Astrocyte (in vitro differentiated cells and primary cell): Measurements from ENCODE around the gene FOXB2. TPM values are rescaled to one million over a fixed set of nuclear protein-coding genes. Genes with fewer than 3 reads are reported as not detected.

Source experiments
- DNase-seq: peaks from one replicate; pipeline ENCODE4 v3.0.0-alpha.2; 2010; ENCODE audit warnings: low read depth
- FAIRE-seq: peaks from 2 replicates; lab custom pipeline; 2011; peaks lifted over from hg19 to GRCh38; lab: Jason Lieb, UNC
- H2AFZ ChIP-seq: 2 replicates; pipeline ENCODE4 v1.6.0; 2012; ENCODE audit warnings: low read depth, low read length, inconsistent platforms
- H3K27ac ChIP-seq: 2 replicates; pipeline ENCODE4 v1.5.1; 2011; ENCODE audit warnings: low read depth, low read length, inconsistent platforms
- H3K27me3 ChIP-seq: 2 replicates; pipeline ENCODE4 v1.6.0; 2011; ENCODE audit warnings: low read length, inconsistent platforms; ENCODE audit not compliant: insufficient read depth
- H3K36me3 ChIP-seq: 2 replicates; pipeline ENCODE4 v1.5.1; 2011; ENCODE audit warnings: low read length, inconsistent platforms; ENCODE audit not compliant: insufficient read depth
- H3K4me1 ChIP-seq: 2 replicates; pipeline ENCODE4 v1.5.1; 2011; ENCODE audit warnings: low read length, inconsistent platforms; ENCODE audit not compliant: insufficient read depth
- H3K4me2 ChIP-seq: 2 replicates; pipeline ENCODE4 v1.6.0; 2012; ENCODE audit warnings: low read length, inconsistent platforms
- H3K4me3 ChIP-seq: 2 replicates; pipeline ENCODE4 v1.5.1; 2011; ENCODE audit warnings: low read depth, mild to moderate bottlenecking, low read length, inconsistent platforms; ENCODE audit not compliant: insufficient read depth
- H3K79me2 ChIP-seq: 2 replicates; pipeline ENCODE4 v1.6.0; 2012; ENCODE audit warnings: mild to moderate bottlenecking, low read length, inconsistent platforms; ENCODE audit not compliant: insufficient read depth
- H3K9ac ChIP-seq: 2 replicates; pipeline ENCODE4 v1.6.0; 2012; ENCODE audit warnings: mild to moderate bottlenecking, low read length, inconsistent platforms
- H3K9me3 ChIP-seq: 2 replicates; pipeline ENCODE4 v1.5.1; 2012; ENCODE audit warnings: low read depth, mild to moderate bottlenecking, low read length, inconsistent platforms; ENCODE audit not compliant: insufficient read depth
- H4K20me1 ChIP-seq: 2 replicates; pipeline ENCODE4 v1.6.0; 2012; ENCODE audit warnings: low read length, inconsistent platforms; ENCODE audit not compliant: insufficient read depth
- H3K27ac Mint-ChIP-seq: one replicate; pipeline ENCODE4 v1.8.0; 2021; ENCODE audit warnings: mild to moderate bottlenecking, mixed read lengths; ENCODE audit not compliant: unreplicated experiment
- H3K27me3 Mint-ChIP-seq: one replicate; pipeline ENCODE4 v1.8.0; 2021; ENCODE audit warnings: low read depth, mixed read lengths; ENCODE audit not compliant: unreplicated experiment
- H3K36me3 Mint-ChIP-seq: one replicate; pipeline ENCODE4 v1.8.0; 2021; ENCODE audit warnings: low read depth, mixed read lengths; ENCODE audit not compliant: unreplicated experiment
- H3K4me1 Mint-ChIP-seq: one replicate; pipeline ENCODE4 v1.8.0; 2021; ENCODE audit warnings: low read depth, mixed read lengths; ENCODE audit not compliant: unreplicated experiment
- H3K4me3 Mint-ChIP-seq: one replicate; pipeline ENCODE4 v1.8.0; 2021; ENCODE audit warnings: mild to moderate bottlenecking, moderate library complexity, mixed read lengths; ENCODE audit not compliant: unreplicated experiment
- H3K9me3 Mint-ChIP-seq: one replicate; pipeline ENCODE4 v1.8.0; 2021; ENCODE audit warnings: mild to moderate bottlenecking, mixed read lengths; ENCODE audit not compliant: unreplicated experiment
- EZH2 ChIP-seq: IDR thresholded peaks from 2 replicates; pipeline ENCODE4 v1.6.1; 2012; ENCODE audit warnings: mild to moderate bottlenecking, low read length, inconsistent platforms; ENCODE audit not compliant: insufficient read depth
- total RNA-seq: library from RNA; stranded (reverse); gene quantifications from 2 replicates; pipeline ENCODE4 v1.2.1, GENCODE V29; 2021
- TF ChIP-seq, protein P1 (sequence below): IDR thresholded peaks from 2 replicates; pipeline ENCODE4 v1.5.1; 2011; ENCODE audit warnings: low read depth, mild to moderate bottlenecking, inconsistent platforms, low read length, moderate library complexity; ENCODE audit not compliant: insufficient read depth

The FOXB2 gene
- total RNA-seq, 1 donor from 2014 or later: not detected

DNA sequence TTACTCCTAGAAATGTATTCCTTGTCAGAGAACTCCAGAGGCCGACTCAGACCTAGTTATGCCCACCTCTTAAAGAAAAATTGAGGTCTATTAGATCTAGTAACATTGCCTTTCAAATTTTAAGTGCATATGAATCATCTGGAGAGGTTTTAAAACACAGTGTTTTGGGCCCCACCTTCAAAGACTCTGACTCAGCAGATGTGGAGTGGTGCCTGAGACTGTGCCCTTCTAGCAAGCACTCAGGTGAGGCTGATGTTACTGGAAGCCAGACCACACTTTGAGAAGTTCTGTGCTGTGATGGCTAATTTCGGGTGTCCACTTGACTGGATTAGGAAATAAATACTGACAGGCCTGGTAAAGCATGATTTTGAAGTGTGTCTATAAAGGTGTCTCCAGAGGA is 10.6 kb downstream of the FOXB2 start:
- H3K4me1 ChIP-seq: no peaks in the 10 kb centered on the region
- Mint-ChIP-seq H3K9me3 (no peaks in the 10 kb centered on the region), H3K27ac (no peak overlapping the region), H3K4me1 (no peaks in the 10 kb centered on the region), H3K27me3 (peaks cover 35% of the 10 kb centered on the region), H3K4me3 (no peak overlapping the region), H3K36me3 (no peaks in the 10 kb centered on the region)
- no peak overlapping the region for H2AFZ ChIP-seq
- H3K4me2 ChIP-seq: no peak overlapping the region
- H3K79me2 ChIP-seq: no peaks in the 10 kb centered on the region
- H3K4me3 ChIP-seq: no peak overlapping the region
- no peak overlapping the region for H3K9ac ChIP-seq
- no peaks in the 10 kb centered on the region for H3K9me3 ChIP-seq
- no peaks in the 10 kb centered on the region for H4K20me1 ChIP-seq
- no peak overlapping the region for H3K27ac ChIP-seq
- TF ChIP-seq, protein P1, sequence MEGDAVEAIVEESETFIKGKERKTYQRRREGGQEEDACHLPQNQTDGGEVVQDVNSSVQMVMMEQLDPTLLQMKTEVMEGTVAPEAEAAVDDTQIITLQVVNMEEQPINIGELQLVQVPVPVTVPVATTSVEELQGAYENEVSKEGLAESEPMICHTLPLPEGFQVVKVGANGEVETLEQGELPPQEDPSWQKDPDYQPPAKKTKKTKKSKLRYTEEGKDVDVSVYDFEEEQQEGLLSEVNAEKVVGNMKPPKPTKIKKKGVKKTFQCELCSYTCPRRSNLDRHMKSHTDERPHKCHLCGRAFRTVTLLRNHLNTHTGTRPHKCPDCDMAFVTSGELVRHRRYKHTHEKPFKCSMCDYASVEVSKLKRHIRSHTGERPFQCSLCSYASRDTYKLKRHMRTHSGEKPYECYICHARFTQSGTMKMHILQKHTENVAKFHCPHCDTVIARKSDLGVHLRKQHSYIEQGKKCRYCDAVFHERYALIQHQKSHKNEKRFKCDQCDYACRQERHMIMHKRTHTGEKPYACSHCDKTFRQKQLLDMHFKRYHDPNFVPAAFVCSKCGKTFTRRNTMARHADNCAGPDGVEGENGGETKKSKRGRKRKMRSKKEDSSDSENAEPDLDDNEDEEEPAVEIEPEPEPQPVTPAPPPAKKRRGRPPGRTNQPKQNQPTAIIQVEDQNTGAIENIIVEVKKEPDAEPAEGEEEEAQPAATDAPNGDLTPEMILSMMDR: no peak
- no peak for TF ChIP-seq EZH2
- peaks cover 18% of the 10 kb centered on the region for H3K27me3 ChIP-seq
- no peak for DNase-seq
- no peaks in the 10 kb centered on the region for H3K36me3 ChIP-seq
- no peak for FAIRE-seq

DNA sequence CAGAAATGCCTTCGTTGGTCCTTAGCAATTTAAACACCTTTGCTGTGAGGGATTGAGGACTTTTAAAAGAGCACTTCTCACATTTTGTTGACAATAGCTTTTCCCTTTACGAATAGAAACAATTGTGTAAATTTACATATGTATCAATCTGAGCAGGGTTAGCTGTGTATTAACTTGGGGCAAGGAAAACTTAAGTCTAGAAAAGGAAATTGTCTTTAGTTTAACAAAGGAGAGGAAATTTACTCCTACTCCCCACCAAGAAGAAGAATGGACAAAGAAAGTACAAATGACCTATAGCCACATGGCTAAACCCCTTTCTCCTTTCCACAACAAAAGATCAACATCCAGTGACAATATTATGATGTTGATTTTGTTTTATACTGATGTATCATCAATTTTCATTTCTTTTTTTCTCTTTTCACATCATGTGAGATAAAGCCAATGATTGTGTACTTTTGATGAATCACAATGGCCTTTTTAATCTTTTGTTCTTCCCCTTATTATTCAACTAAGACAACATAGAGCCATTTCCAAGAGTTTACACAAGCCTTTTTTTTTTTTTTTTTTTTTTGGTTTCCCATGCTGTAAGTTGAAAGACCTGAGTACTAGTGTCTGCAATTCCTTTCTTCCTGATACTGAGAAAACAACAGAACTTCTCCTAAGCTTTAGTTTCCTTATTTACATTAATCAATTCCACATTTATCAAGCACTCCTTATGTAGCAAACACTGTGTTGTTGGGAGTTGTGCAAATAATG is 19.0 kb downstream of the FOXB2 start:
- FAIRE-seq: no peak
- Mint-ChIP-seq H3K27ac (no peak overlapping the region), H3K27me3 (peaks cover 17% of the 10 kb centered on the region)

More for the DNA sequence above, 19.0 kb downstream of the FOXB2 start:
- no peak overlapping the region for H3K27ac ChIP-seq
- H3K27me3 ChIP-seq: no peaks in the 10 kb centered on the region
- no peaks in the 10 kb centered on the region for H3K36me3 ChIP-seq
- H4K20me1 ChIP-seq: no peaks in the 10 kb centered on the region
- H3K4me3 ChIP-seq: no peak overlapping the region
- DNase-seq: no peak
- H3K79me2 ChIP-seq: no peaks in the 10 kb centered on the region
- H3K9me3 Mint-ChIP-seq: no peaks in the 10 kb centered on the region
- H3K36me3 Mint-ChIP-seq: peaks cover 2% of the 10 kb centered on the region
- no peak overlapping the region for H3K4me2 ChIP-seq
- TF ChIP-seq, protein P1: no peak
- no peak for TF ChIP-seq EZH2
- no peaks in the 10 kb centered on the region for H3K4me1 ChIP-seq
- no peak overlapping the region for H2AFZ ChIP-seq
- H3K9ac ChIP-seq: no peak overlapping the region
- no peaks in the 10 kb centered on the region for H3K9me3 ChIP-seq
- H3K4me1 Mint-ChIP-seq: no peaks in the 10 kb centered on the region
- H3K4me3 Mint-ChIP-seq: no peak overlapping the region
